GM12873 (cell line): ENCODE measurements around the gene TREML4.

Experiments
- CTCF ChIP-seq: IDR thresholded peaks from 2 replicates; pipeline ENCODE4 v1.5.1; 2012; ENCODE audit warnings: low read depth, mild to moderate bottlenecking, moderate library complexity, low read length, control low read depth; ENCODE audit not compliant: insufficient read depth; ENCODE audit errors: missing control alignments

Gene TREML4

GRCh38 chr6:41269166-41269565 lies 41.0 kb downstream of the TREML4 start:
- no peak for TF ChIP-seq CTCF

- no peak for TF ChIP-seq CTCF
Measured at GRCh38 chr6:41269716-41270115, 41.6 kb downstream of the TREML4 start.

GRCh38 chr6:41271901-41272395 lies 43.8 kb downstream of the TREML4 start:
- TF ChIP-seq CTCF, result no peak

GRCh38 chr6:41272591-41273240 lies 44.6 kb downstream of the TREML4 start:
- no peak for TF ChIP-seq CTCF

GRCh38 chr6:41273714-41274113 lies 45.6 kb downstream of the TREML4 start:
- no peak for TF ChIP-seq CTCF

GRCh38 chr6:41274256-41274655 lies 46.1 kb downstream of the TREML4 start:
- no peak for TF ChIP-seq CTCF

GRCh38 chr6:41275489-41275888 lies 47.3 kb downstream of the TREML4 start:
- TF ChIP-seq CTCF, result no peak

- no peak for TF ChIP-seq CTCF
Measured at GRCh38 chr6:41277605-41278004, 49.5 kb downstream of the TREML4 start.
